Ovary (tissue), 9 donors: Measurements from ENCODE around the gene INCENP. TPM values are rescaled to one million over a fixed set of nuclear protein-coding genes. Genes with fewer than 3 reads are reported as not detected.

Experiments used
- DNase-seq, 5 donors: peaks; one replicate each; pipeline ENCODE4 v3.0.0-alpha.2; 2019 to 2020
- H3K27ac ChIP-seq, 2 donors: fragments of 200-600 bp; one replicate each; pipeline versions ENCODE4 v1.5.1 to v1.8.0; 2019 to 2022
- H3K27me3 ChIP-seq: fragments of 200-600 bp; one replicate; pipeline ENCODE4 v1.8.0; 2022
- H3K36me3 ChIP-seq: fragments of 200-600 bp; sonication (generic); one replicate; pipeline ENCODE4 v1.5.1; 2019
- H3K4me1 ChIP-seq: one replicate; pipeline ENCODE4 v1.8.1; 2013; ENCODE audit warnings: mild to moderate bottlenecking, moderate library complexity; ENCODE audit not compliant: insufficient read depth
- H3K4me3 ChIP-seq: fragments of 200-600 bp; sonication (generic); one replicate; pipeline ENCODE4 v1.5.1; 2017
- H3K9me3 ChIP-seq, 2 donors: fragments of 200-600 bp in 1 of 2; sonication (generic) in 1 of 2; one replicate each; pipeline versions ENCODE4 v1.5.1 to v1.8.1; 2013 to 2019; ENCODE audit warnings: mild to moderate bottlenecking in 1 of 2, moderate library complexity in 1 of 2
- CTCF ChIP-seq, 3 donors: fragments of 450-650 bp in 2 of 3; fragments of 200-600 bp in 1 of 3; IDR thresholded peaks; one replicate each; pipeline versions ENCODE4 v1.5.1 to v1.8.0; 2016 to 2022; ENCODE audit warnings: antibody characterized with exemption in 3 of 3, mild to moderate bottlenecking in 1 of 3
- EP300 ChIP-seq: sonication (generic); formaldehyde crosslinking; IDR thresholded peaks from one replicate; pipeline ENCODE4 v1.6.1; 2017; ENCODE audit warnings: antibody characterized with exemption
- POLR2A ChIP-seq: fragments of 450-650 bp; IDR thresholded peaks from one replicate; pipeline ENCODE4 v1.6.1; 2017; ENCODE audit warnings: antibody characterized with exemption, mild to moderate bottlenecking, moderate library complexity
- WGBS, 3 donors: extraction: QIAGEN DNeasy Blood & Tissue Kit in 1 of 3; methylation state at CpG; one replicate each; pipeline versions ENCODE4 v1.1.5 to v1.1.7; 2013 to 2017; 5-methylcytosine and 5-hydroxymethylcytosine counted together
- intact Hi-C, 4 donors: fragments of 100-400 bp; cut with DNase I; formaldehyde crosslinking; loops; one replicate each; pipeline versions ENCODE4 v1.11.0 to v1.15.1; 2022 to 2023
- polyA plus RNA-seq, 2 donors: library from polyadenylated mRNA; stranded (reverse); fragments of 200-250 nt in 1 of 2; fragments of 350-450 nt in 1 of 2; fragmentation: Illumina TruSeq in 1 of 2; extraction: RNeasy Lipid Tissue Mini Kit (QIAGEN cat#74804) in 1 of 2; gene quantifications; one replicate each; pipeline ENCODE4 v1.2.3, GENCODE V29; 2013 to 2014
- total RNA-seq, 7 donors: library from RNA; depleted of rRNA in 2 of 7; stranded (reverse); fragments of >200 nt in 2 of 7; fragmentation: NEBNext Ultra II Directional in 3 of 7; extraction: Animal tissue kit (Norgen Biotek cat#: 25700) in 3 of 7; gene quantifications; one replicate each; pipeline versions ENCODE4 v1.1.0 to v1.2.4, GENCODE V29; 2016 to 2023
- donor health status: DM: no; HTN: no; CAD: no; lungs with moderate emphysema.
- donor health status: DM: no; HTN: no; CAD: no.
- donor health status: Bipolar disorder and iron deficiency.
- donor health status: DM: yes; HTN: yes; CAD: no.
- donor health status: DM: no; HTN: no; CAD: no.
- donor health status: DM: yes; HTN: yes; CAD: no.

INCENP gene
- total and polyA plus RNA-seq, 9 donors, result 6.6 to 20.0 (median 14.6) TPM

- Histone ChIP-seq H3K4me3 (no peak overlapping the region), H3K27me3 (no peaks in the 10 kb centered on the region), H3K36me3 (no peaks in the 10 kb centered on the region), H3K9me3 (no peaks in the 10 kb centered on the region), H3K4me1 (peaks cover 10% of the 10 kb centered on the region), H3K27ac (no peak overlapping the region)
- no peak for DNase-seq
- intact Hi-C loops, result loop anchor here in 3 of 4 donors (5.0 to 10.0 kb wide), 4 partner anchors 217 to 317 kb away; partner anchors contain the start of genes FADS3 (in 2 of the 3), FEN1 (in 2 of the 3) and TMEM258 (in 2 of the 3)
- no peak for TF ChIP-seq EP300
- no peak for TF ChIP-seq POLR2A
- no peak for TF ChIP-seq CTCF (IDR thresholded peaks at IDR 0.05)
- 56 to 60% (median 58%) methylated on average over 6 of the region's 6 CpGs for WGBS, 3 donors
Observed at GRCh38 chr11:62108971-62109404, 14.8 kb upstream of the INCENP start.

- H3K9me3 ChIP-seq, result no peaks in the 10 kb centered on the region
- intact Hi-C loops, result no loop called here
- H3K4me3 ChIP-seq, result no peak overlapping the region
- H3K4me1 ChIP-seq, result peaks cover 1% of the 10 kb centered on the region
- H3K27me3 ChIP-seq, result no peaks in the 10 kb centered on the region
- no peak for DNase-seq
- TF ChIP-seq POLR2A, result no peak
- TF ChIP-seq EP300, result no peak
- no peak for TF ChIP-seq CTCF (IDR thresholded peaks at IDR 0.05)
- WGBS, 3 donors, result 72 to 82% (median 72%) methylated on average over 5 of the region's 5 CpGs
- H3K27ac ChIP-seq, result no peak overlapping the region
- no peaks in the 10 kb centered on the region for H3K36me3 ChIP-seq
Observed at GRCh38 chr11:62115085-62115694, 8.6 kb upstream of the INCENP start.

GRCh38 chr11:62116451-62116850 lies 7.4 kb upstream of the INCENP start:
- intact Hi-C loops, result no loop called here
- H3K27ac ChIP-seq, result no peak overlapping the region

GRCh38 chr11:62119569-62119968 lies 4.2 kb upstream of the INCENP start:
- intact Hi-C loops, result no loop called here
- H3K9me3 ChIP-seq, result no peaks in the 10 kb centered on the region
- no peak overlapping the region for H3K4me3 ChIP-seq
- DNase-seq, result no peak
- TF ChIP-seq CTCF (IDR thresholded peaks at IDR 0.05) (no peak), POLR2A (no peak), EP300 (no peak)
- H3K27ac ChIP-seq, result no peak overlapping the region
- H3K27me3 ChIP-seq, result no peaks in the 10 kb centered on the region
- H3K4me1 ChIP-seq, result no peaks in the 10 kb centered on the region
- 75 to 82% (median 75%) methylated on average over 3 of the region's 3 CpGs for WGBS, 3 donors
- H3K36me3 ChIP-seq, result no peaks in the 10 kb centered on the region

More at GRCh38 chr11:62116451-62116850, 7.4 kb upstream of the INCENP start:
- WGBS, 3 donors, result 48 to 86% (median 58%) methylated on average over 2 of the region's 2 CpGs
- no peak for DNase-seq
- Histone ChIP-seq H3K36me3 (no peaks in the 10 kb centered on the region), H3K9me3 (no peaks in the 10 kb centered on the region), H3K4me3 (no peak overlapping the region), H3K27me3 (no peaks in the 10 kb centered on the region), H3K4me1 (peaks cover 1% of the 10 kb centered on the region)
- TF ChIP-seq POLR2A (no peak), CTCF (IDR thresholded peaks at IDR 0.05) (no peak), EP300 (no peak)
